Aorta (tissue), 5 donors: ENCODE measurements around the gene TDRKH. TPM values are rescaled to one million over a fixed set of nuclear protein-coding genes. Genes with fewer than 3 reads are reported as not detected.
A peak's percentile ranks its signal among the peaks of the same experiment; 100 is the strongest.

Source experiments
- ATAC-seq: fragments of 200-7000 bp; cut with Tn5 transposase; one replicate; pipeline ENCODE4 v1.9.1; 2022; ENCODE audit warnings: moderate library complexity; ENCODE audit not compliant: low FRiP score
- DNase-seq, 2 donors: peaks; one replicate each; pipeline ENCODE4 v3.0.0-alpha.2; 2020
- H3K27ac ChIP-seq, 2 donors: one replicate each; pipeline ENCODE4 v1.5.1; 2013; ENCODE audit warnings: low read length in 2 of 2, mild to moderate bottlenecking in 2 of 2, moderate library complexity in 2 of 2, control low read depth in 1 of 2, inconsistent platforms in 1 of 2, low read depth in 1 of 2
- H3K27me3 ChIP-seq, 2 donors: one replicate each; pipeline ENCODE4 v1.6.1; 2013; ENCODE audit warnings: control low read depth in 1 of 2, low read length in 1 of 2, mild to moderate bottlenecking in 1 of 2, moderate library complexity in 1 of 2; ENCODE audit not compliant: insufficient read depth in 2 of 2, control insufficient read depth in 1 of 2
- H3K36me3 ChIP-seq, 2 donors: one replicate each; pipeline ENCODE4 v1.6.1; 2013; ENCODE audit warnings: control low read depth in 1 of 2, low read length in 1 of 2, mild to moderate bottlenecking in 1 of 2; ENCODE audit not compliant: insufficient read depth in 2 of 2, control insufficient read depth in 1 of 2
- H3K4me1 ChIP-seq, 2 donors: one replicate each; pipeline ENCODE4 v1.6.1; 2013; ENCODE audit warnings: low read length in 2 of 2, control low read depth in 1 of 2, mild to moderate bottlenecking in 1 of 2, moderate library complexity in 1 of 2; ENCODE audit not compliant: insufficient read depth in 2 of 2, control insufficient read depth in 1 of 2
- H3K4me3 ChIP-seq, 2 donors: one replicate each; pipeline ENCODE4 v1.5.1; 2013; ENCODE audit warnings: low read length in 2 of 2, control low read depth in 1 of 2, mild to moderate bottlenecking in 1 of 2
- H3K9me3 ChIP-seq: one replicate; pipeline ENCODE4 v1.6.1; 2013; ENCODE audit warnings: mild to moderate bottlenecking, low read length; ENCODE audit not compliant: control insufficient read depth
- WGBS, 2 donors: extraction: QIAGEN DNeasy Blood & Tissue Kit; methylation state at CpG; one replicate each; pipeline ENCODE4 v1.1.7; 2013; 5-methylcytosine and 5-hydroxymethylcytosine counted together
- intact Hi-C, 2 donors: fragments of 100-400 bp; cut with DNase I; formaldehyde crosslinking; loops; one replicate each; pipeline versions ENCODE4 v1.14.2 to v1.15.0; 2022
- polyA plus RNA-seq, 2 donors: library from polyadenylated mRNA; stranded (reverse); fragments of 200-250 nt; gene quantifications; one replicate each; pipeline ENCODE4 v1.2.3, GENCODE V29; 2013
- total RNA-seq, 2 donors: library from RNA; stranded (reverse); fragmentation: NEBNext Ultra II Directional; extraction: Animal tissue kit (Norgen Biotek cat#: 25700); gene quantifications; one replicate each; pipeline ENCODE4 v1.2.1, GENCODE V29; 2021
- donor health status: healthy with polysubstance abuse.
- donor health status: Bipolar disorder and iron deficiency.
- donor health status: DM: no; HTN: no; CAD: no.
- donor health status: DM: no; HTN: no; CAD: no.
- donor health status: DM: yes; HTN: yes; CAD: no.

The TDRKH gene
- total and polyA plus RNA-seq, 4 donors: 1.5 to 9.1 (median 3.1) TPM

- H3K36me3 ChIP-seq: peaks cover 0 to 3% of the 10 kb centered on the region in 2 donors
- H3K9me3 ChIP-seq: no peaks in the 10 kb centered on the region
- H3K27ac ChIP-seq: no peak overlapping the region
- DNase-seq: no peak
- H3K27me3 ChIP-seq: no peaks in the 10 kb centered on the region
- ATAC-seq: no peak
- 91 to 93% methylated on average over 12 of the region's 12 CpGs for WGBS, 2 donors
- H3K4me1 ChIP-seq: no peaks in the 10 kb centered on the region
- H3K4me3 ChIP-seq: no peak overlapping the region
- intact Hi-C loops: no loop called here
Measured at GRCh38 chr1:151801310-151801820, 11.1 kb upstream of the TDRKH start.

GRCh38 chr1:151800830-151801229 lies 10.5 kb upstream of the TDRKH start:
- intact Hi-C loops: no loop called here
- no peaks in the 10 kb centered on the region for H3K27me3 ChIP-seq
- H3K27ac ChIP-seq: no peak overlapping the region
- H3K9me3 ChIP-seq: no peaks in the 10 kb centered on the region
- peaks cover 0 to 3% of the 10 kb centered on the region in 2 donors for H3K36me3 ChIP-seq
- DNase-seq: no peak
- no peak for ATAC-seq
- WGBS, 2 donors: 49 to 65% methylated on average over 8 of the region's 8 CpGs
- H3K4me1 ChIP-seq: no peaks in the 10 kb centered on the region
- H3K4me3 ChIP-seq: no peak overlapping the region

GRCh38 chr1:151799179-151800022 lies 9.1 kb upstream of the TDRKH start:
- H3K4me1 ChIP-seq: no peaks in the 10 kb centered on the region
- intact Hi-C loops: no loop called here
- H3K36me3 ChIP-seq: peaks cover 0 to 3% of the 10 kb centered on the region in 2 donors
- H3K27me3 ChIP-seq: no peaks in the 10 kb centered on the region
- no peak for DNase-seq
- H3K27ac ChIP-seq: no peak overlapping the region
- ATAC-seq: no peak
- H3K9me3 ChIP-seq: no peaks in the 10 kb centered on the region
- H3K4me3 ChIP-seq: no peak overlapping the region
- WGBS, 2 donors: 35 to 46% methylated on average over 9 of the region's 9 CpGs

GRCh38 chr1:151798571-151798970 lies 8.3 kb upstream of the TDRKH start:
- H3K4me1 ChIP-seq: no peaks in the 10 kb centered on the region
- H3K9me3 ChIP-seq: no peaks in the 10 kb centered on the region
- ATAC-seq: no peak
- intact Hi-C loops: no loop called here
- H3K27me3 ChIP-seq: no peaks in the 10 kb centered on the region
- no peak overlapping the region for H3K27ac ChIP-seq
- 89 to 91% methylated on average over 5 of the region's 5 CpGs for WGBS, 2 donors
- H3K4me3 ChIP-seq: no peak overlapping the region
- H3K36me3 ChIP-seq: peaks cover 0 to 3% of the 10 kb centered on the region in 2 donors
- no peak for DNase-seq

- DNase-seq: no peak
- peak overlapping the region in 1 of 2 donors; percentile 25 for H3K27ac ChIP-seq
- peak overlapping the region; percentile 66 to 84 for H3K4me3 ChIP-seq
- H3K27me3 ChIP-seq: no peaks in the 10 kb centered on the region
- 1% methylated on average over 46 to 52 of the region's 52 CpGs for WGBS, 2 donors
- intact Hi-C loops: no loop called here
- no peaks in the 10 kb centered on the region for H3K9me3 ChIP-seq
- H3K36me3 ChIP-seq: no peaks in the 10 kb centered on the region
- H3K4me1 ChIP-seq: no peaks in the 10 kb centered on the region
- ATAC-seq: peak; percentile 56
Measured at GRCh38 chr1:151790940-151791651, 796 bp upstream of the TDRKH start.

GRCh38 chr1:151787689-151788088 lies 2.6 kb downstream of the TDRKH start:
- Histone ChIP-seq H3K9me3 (no peaks in the 10 kb centered on the region), H3K4me1 (no peaks in the 10 kb centered on the region), H3K4me3 (no peak overlapping the region), H3K36me3 (no peaks in the 10 kb centered on the region), H3K27ac (no peak overlapping the region), H3K27me3 (no peaks in the 10 kb centered on the region)
- intact Hi-C loops: no loop called here
- 87 to 94% methylated on average over 3 of the region's 3 CpGs for WGBS, 2 donors
- DNase-seq: no peak
- no peak for ATAC-seq

DNA sequence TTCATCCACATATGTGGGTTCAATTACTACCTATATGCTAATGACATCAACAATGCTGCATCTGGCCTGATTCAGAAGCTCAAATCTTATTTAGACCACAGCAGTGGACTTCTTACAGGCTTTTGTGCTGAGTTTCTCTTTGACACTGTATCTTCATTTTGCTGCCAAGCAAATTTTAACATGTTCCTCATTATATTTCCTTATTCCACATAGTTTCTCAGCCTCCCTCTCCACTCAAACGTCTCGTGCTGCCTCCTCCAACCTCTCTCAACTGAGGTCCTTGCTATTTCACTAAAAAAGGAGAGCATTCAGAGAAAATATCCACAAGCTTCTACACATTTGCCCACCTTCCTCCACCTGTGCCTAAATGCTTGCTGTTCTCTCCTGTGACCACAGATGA lies 6.5 kb downstream of the TDRKH start:
- H3K27me3 ChIP-seq: no peaks in the 10 kb centered on the region
- H3K9me3 ChIP-seq: no peaks in the 10 kb centered on the region
- no peak overlapping the region for H3K27ac ChIP-seq
- intact Hi-C loops: no loop called here
- no peak for DNase-seq
- H3K4me1 ChIP-seq: no peaks in the 10 kb centered on the region
- ATAC-seq: no peak
- no peak overlapping the region for H3K4me3 ChIP-seq
- WGBS, 2 donors: 68 to 69% methylated on average over 2 of the region's 2 CpGs
- H3K36me3 ChIP-seq: peaks cover under 1 to 6% of the 10 kb centered on the region in 2 donors

GRCh38 chr1:151782741-151783140 lies 7.6 kb downstream of the TDRKH start:
- DNase-seq: no peak
- no peaks in the 10 kb centered on the region for H3K9me3 ChIP-seq
- H3K27me3 ChIP-seq: no peaks in the 10 kb centered on the region
- intact Hi-C loops: no loop called here
- H3K27ac ChIP-seq: no peak overlapping the region
- H3K4me1 ChIP-seq: no peaks in the 10 kb centered on the region
- WGBS, 2 donors: 83 to 85% methylated on average over 3 of the region's 3 CpGs
- H3K36me3 ChIP-seq: peaks cover 6 to 7% of the 10 kb centered on the region in 2 donors
- H3K4me3 ChIP-seq: no peak overlapping the region
- no peak for ATAC-seq
